ENCODE data around the gene SETD3. TPM values are rescaled to one million over a fixed set of nuclear protein-coding genes. Genes with fewer than 3 reads are reported as not detected.

Gene SETD3
- total and polyA plus RNA-seq, 2 donors (not counting 1 experiment from before 2014, with no cell fraction given) = 30.9 to 38.3 TPM

DNA sequence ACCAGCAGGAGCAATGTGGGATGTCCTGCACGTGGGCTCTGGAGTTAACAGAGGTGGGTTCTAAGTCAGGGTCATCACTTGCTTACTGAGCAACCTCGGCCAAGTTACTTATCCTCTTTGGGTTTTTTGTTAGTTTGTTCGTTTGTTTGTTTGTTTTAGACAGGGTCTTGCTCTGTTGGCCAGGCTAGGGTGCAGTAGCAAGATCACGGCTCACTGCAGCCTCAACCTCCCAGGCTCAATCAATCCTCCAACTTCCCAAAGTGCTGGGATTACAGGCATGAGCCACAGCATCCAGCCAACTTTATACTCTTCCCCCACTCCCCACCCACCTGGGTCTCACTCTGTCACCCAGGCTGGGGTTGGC lies 78.4 kb downstream of the SETD3 start:
- Histone ChIP-seq H3K79me2 (ENCODE audit: control insufficient read depth, insufficient read depth, low read length) (no peaks in the 10 kb centered on the region), H4K20me1 (ENCODE audit: control insufficient read depth, extremely low read depth, insufficient read depth, low read length) (no peaks in the 10 kb centered on the region), H3K27me3 (ENCODE audit: control insufficient read depth, insufficient read depth, low read length) (no peaks in the 10 kb centered on the region), H3K36me3 (ENCODE audit: control insufficient read depth, insufficient read depth, low read length) (peaks cover 1% of the 10 kb centered on the region), H3K4me1 (ENCODE audit: control insufficient read depth, extremely low read depth, insufficient read depth, low read length) (no peaks in the 10 kb centered on the region), H3K9ac (ENCODE audit: insufficient read depth, low read length) (no peak overlapping the region), H3K4me3 (replicated peaks in 1 of 4; ENCODE audit: control extremely low read depth in 1 of 4, insufficient read depth in 1 of 4, low read depth in 3 of 4, low read length in 4 of 4) (no peak overlapping the region), H2AFZ (ENCODE audit: low read length) (no peak overlapping the region), H3K27ac (ENCODE audit: insufficient read depth, low read length) (no peak overlapping the region), H3K9me3 (ENCODE audit: control insufficient read depth, insufficient read depth, low read depth, low read length) (no peaks in the 10 kb centered on the region), H3K4me2 (ENCODE audit: extremely low read depth, insufficient read depth, low read length) (no peak overlapping the region)
- DNase-seq (ENCODE audit: low read depth in 2 of 2) = no peak
- TF ChIP-seq, protein P1, sequence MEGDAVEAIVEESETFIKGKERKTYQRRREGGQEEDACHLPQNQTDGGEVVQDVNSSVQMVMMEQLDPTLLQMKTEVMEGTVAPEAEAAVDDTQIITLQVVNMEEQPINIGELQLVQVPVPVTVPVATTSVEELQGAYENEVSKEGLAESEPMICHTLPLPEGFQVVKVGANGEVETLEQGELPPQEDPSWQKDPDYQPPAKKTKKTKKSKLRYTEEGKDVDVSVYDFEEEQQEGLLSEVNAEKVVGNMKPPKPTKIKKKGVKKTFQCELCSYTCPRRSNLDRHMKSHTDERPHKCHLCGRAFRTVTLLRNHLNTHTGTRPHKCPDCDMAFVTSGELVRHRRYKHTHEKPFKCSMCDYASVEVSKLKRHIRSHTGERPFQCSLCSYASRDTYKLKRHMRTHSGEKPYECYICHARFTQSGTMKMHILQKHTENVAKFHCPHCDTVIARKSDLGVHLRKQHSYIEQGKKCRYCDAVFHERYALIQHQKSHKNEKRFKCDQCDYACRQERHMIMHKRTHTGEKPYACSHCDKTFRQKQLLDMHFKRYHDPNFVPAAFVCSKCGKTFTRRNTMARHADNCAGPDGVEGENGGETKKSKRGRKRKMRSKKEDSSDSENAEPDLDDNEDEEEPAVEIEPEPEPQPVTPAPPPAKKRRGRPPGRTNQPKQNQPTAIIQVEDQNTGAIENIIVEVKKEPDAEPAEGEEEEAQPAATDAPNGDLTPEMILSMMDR (conservative IDR thresholded peaks at IDR 0.05 in 1 of 2, IDR thresholded peaks at IDR 0.05 in 1 of 2; ENCODE audit: low read depth in 1 of 2, low read length in 2 of 2) = no peak
- no peak for TF ChIP-seq EZH2 (IDR thresholded peaks at IDR 0.05; ENCODE audit: low read length, missing control alignments)

DNA sequence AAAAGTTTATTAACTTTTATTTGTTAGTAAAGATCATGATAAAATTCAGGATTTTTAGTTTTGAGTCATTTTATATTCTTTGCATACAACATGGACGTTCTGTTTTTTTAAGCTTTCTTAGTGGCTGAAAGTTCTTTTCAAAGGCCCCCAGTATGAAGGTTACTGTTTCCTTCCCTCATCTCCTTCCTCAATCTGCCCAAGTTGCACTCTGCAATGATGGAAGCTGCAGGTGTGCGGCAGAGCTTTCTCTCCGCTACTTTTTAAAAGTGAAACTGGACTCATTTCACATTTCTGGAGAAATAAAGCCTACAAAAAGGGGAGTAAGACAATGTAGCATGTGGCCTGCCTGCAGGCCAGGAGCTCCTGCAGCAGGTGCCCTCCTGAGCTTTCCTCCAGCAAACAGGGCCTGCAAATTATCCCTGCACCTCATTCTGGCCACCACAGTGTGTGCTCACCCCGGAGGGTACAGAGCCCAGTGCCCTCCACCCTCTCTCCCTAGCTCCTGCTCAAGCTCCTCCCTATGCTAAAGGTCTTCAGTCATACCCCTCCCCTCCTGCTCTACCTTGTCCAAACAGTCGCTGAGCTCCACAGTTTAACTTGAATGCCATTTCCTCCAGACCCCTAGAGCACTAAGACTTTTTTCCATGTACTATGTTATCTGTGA lies 78.9 kb downstream of the SETD3 start:
- Histone ChIP-seq H3K4me1 (ENCODE audit: control insufficient read depth, extremely low read depth, insufficient read depth, low read length) (no peaks in the 10 kb centered on the region), H3K27ac (ENCODE audit: insufficient read depth, low read length) (no peak overlapping the region), H4K20me1 (ENCODE audit: control insufficient read depth, extremely low read depth, insufficient read depth, low read length) (no peaks in the 10 kb centered on the region), H3K4me2 (ENCODE audit: extremely low read depth, insufficient read depth, low read length) (no peak overlapping the region), H3K9me3 (ENCODE audit: control insufficient read depth, insufficient read depth, low read depth, low read length) (no peaks in the 10 kb centered on the region), H2AFZ (ENCODE audit: low read length) (no peak overlapping the region), H3K36me3 (ENCODE audit: control insufficient read depth, insufficient read depth, low read length) (peaks cover 1% of the 10 kb centered on the region), H3K79me2 (ENCODE audit: control insufficient read depth, insufficient read depth, low read length) (no peaks in the 10 kb centered on the region), H3K9ac (ENCODE audit: insufficient read depth, low read length) (no peak overlapping the region), H3K27me3 (ENCODE audit: control insufficient read depth, insufficient read depth, low read length) (no peaks in the 10 kb centered on the region), H3K4me3 (replicated peaks in 1 of 4; ENCODE audit: control extremely low read depth in 1 of 4, insufficient read depth in 1 of 4, low read depth in 3 of 4, low read length in 4 of 4) (no peak overlapping the region)
- no peak for DNase-seq (ENCODE audit: low read depth in 2 of 2)
- TF ChIP-seq EZH2 (IDR thresholded peaks at IDR 0.05; ENCODE audit: low read length, missing control alignments) = no peak
- TF ChIP-seq, protein P1 (conservative IDR thresholded peaks at IDR 0.05 in 1 of 2, IDR thresholded peaks at IDR 0.05 in 1 of 2; ENCODE audit: low read depth in 1 of 2, low read length in 2 of 2) = no peak

DNA sequence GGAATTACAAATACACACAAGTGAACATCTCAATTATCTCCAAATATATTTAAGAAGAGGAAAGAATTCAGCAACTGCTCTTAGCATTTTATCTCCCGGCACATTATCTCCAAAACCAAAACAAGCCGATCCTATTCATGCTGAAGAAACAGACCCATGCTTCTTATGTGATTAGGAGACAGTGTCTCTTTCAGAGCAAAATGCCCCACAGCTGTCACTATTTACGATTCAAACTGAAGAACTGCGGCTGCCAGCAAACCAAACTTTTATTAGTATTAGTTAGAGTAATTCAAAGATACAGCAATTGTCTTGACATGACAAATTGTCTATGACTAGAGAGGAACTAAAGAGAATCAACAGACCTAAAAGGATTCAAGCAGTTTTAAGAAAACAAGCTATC lies 79.4 kb downstream of the SETD3 start:
- no peaks in the 10 kb centered on the region for H4K20me1 ChIP-seq (ENCODE audit: control insufficient read depth, extremely low read depth, insufficient read depth, low read length)

More for the DNA sequence above, 79.4 kb downstream of the SETD3 start:
- no peaks in the 10 kb centered on the region for H3K79me2 ChIP-seq (ENCODE audit: control insufficient read depth, insufficient read depth, low read length)
- H3K27ac ChIP-seq (ENCODE audit: insufficient read depth, low read length) = no peak overlapping the region
- H3K9me3 ChIP-seq (ENCODE audit: control insufficient read depth, insufficient read depth, low read depth, low read length) = no peaks in the 10 kb centered on the region
- H3K4me2 ChIP-seq (ENCODE audit: extremely low read depth, insufficient read depth, low read length) = no peak overlapping the region
- TF ChIP-seq, protein P1 (conservative IDR thresholded peaks at IDR 0.05 in 1 of 2, IDR thresholded peaks at IDR 0.05 in 1 of 2; ENCODE audit: low read depth in 1 of 2, low read length in 2 of 2) = no peak
- no peak for TF ChIP-seq EZH2 (IDR thresholded peaks at IDR 0.05; ENCODE audit: low read length, missing control alignments)
- H2AFZ ChIP-seq (ENCODE audit: low read length) = no peak overlapping the region
- H3K9ac ChIP-seq (ENCODE audit: insufficient read depth, low read length) = no peak overlapping the region
- no peak for DNase-seq (ENCODE audit: low read depth in 2 of 2)
- H3K4me3 ChIP-seq (replicated peaks in 1 of 4; ENCODE audit: control extremely low read depth in 1 of 4, insufficient read depth in 1 of 4, low read depth in 3 of 4, low read length in 4 of 4) = no peak overlapping the region
- H3K27me3 ChIP-seq (ENCODE audit: control insufficient read depth, insufficient read depth, low read length) = no peaks in the 10 kb centered on the region
- no peaks in the 10 kb centered on the region for H3K4me1 ChIP-seq (ENCODE audit: control insufficient read depth, extremely low read depth, insufficient read depth, low read length)
- peaks cover 1% of the 10 kb centered on the region for H3K36me3 ChIP-seq (ENCODE audit: control insufficient read depth, insufficient read depth, low read length)
